Gastrocnemius medialis (tissue), 4 donors: ENCODE data around the gene CNNM3. TPM values are rescaled to one million over a fixed set of nuclear protein-coding genes. Genes with fewer than 3 reads are reported as not detected.
"Not testable (repeated sequence)": the region's sequence is repeated elsewhere in the genome, so short reads cannot be mapped to it uniquely, and the experiment has no call there.

ENCODE experiments used
- ATAC-seq, 2 donors: fragments of 150-250 bp; one replicate each; pipeline ENCODE4 v1.9.1; 2016
- DNase-seq, 2 donors: peaks; one replicate each; pipeline ENCODE4 v3.0.0-alpha.2; 2019
- H3K27ac ChIP-seq, 4 donors: fragments of 200-600 bp; sonication (generic); 1 replicate in 1 of 4; 2 replicates in 3 of 4; pipeline ENCODE4 v1.5.1; 2016 to 2018; ENCODE audit warnings: mild to moderate bottlenecking in 2 of 4, moderate library complexity in 1 of 4
- H3K27me3 ChIP-seq, 3 donors: fragments of 200-600 bp; sonication (generic) in 2 of 3; 1 replicate in 1 of 3; 2 replicates in 2 of 3; pipeline versions ENCODE4 v1.5.1 to v1.6.0; 2016 to 2019; ENCODE audit warnings: mild to moderate bottlenecking in 1 of 3, moderate library complexity in 1 of 3
- H3K36me3 ChIP-seq, 2 donors: fragments of 200-600 bp; sonication (generic) in 1 of 2; one replicate each; pipeline ENCODE4 v1.5.1; 2017 to 2018
- H3K4me1 ChIP-seq, 2 donors: fragments of 200-600 bp; sonication (generic) in 1 of 2; one replicate each; pipeline ENCODE4 v1.5.1; 2016 to 2017; ENCODE audit warnings: mild to moderate bottlenecking in 2 of 2
- H3K4me3 ChIP-seq, 4 donors: fragments of 200-600 bp; sonication (generic) in 3 of 4; 1 replicate in 1 of 4; 2 replicates in 3 of 4; pipeline ENCODE4 v1.5.1; 2016 to 2019; ENCODE audit warnings: mild to moderate bottlenecking in 2 of 4
- H3K9me3 ChIP-seq, 3 donors: fragments of 200-600 bp; sonication (generic) in 2 of 3; 1 replicate in 1 of 3; 2 replicates in 2 of 3; pipeline ENCODE4 v1.5.1; 2016 to 2019
- CTCF ChIP-seq, 5 experiments: fragments of 450-650 bp in 3 of 5; fragments of 200-600 bp in 2 of 5; sonication (generic) in 2 of 5; IDR thresholded peaks in 4 of 5; conservative IDR thresholded peaks in 1 of 5; 1 replicate in 4 of 5; 2 replicates in 1 of 5; pipeline ENCODE4 v1.5.1; 2016 to 2019; ENCODE audit warnings: antibody characterized with exemption in 5 of 5, mild to moderate bottlenecking in 3 of 5, moderate library complexity in 3 of 5
- POLR2A ChIP-seq, 2 donors: fragments of 450-650 bp; IDR thresholded peaks; one replicate each; pipeline ENCODE4 v1.6.1; 2017; ENCODE audit warnings: antibody characterized with exemption in 2 of 2, mild to moderate bottlenecking in 2 of 2, moderate library complexity in 2 of 2
- in situ Hi-C, 4 donors: fragments of 200-750 bp; cut with MboI; loops; one replicate each; pipeline versions ENCODE4 v1.15.0 to v1.8.0; 2017; ENCODE audit warnings: low sequenced_read_pairs in 4 of 4
- intact Hi-C: fragments of 100-400 bp; cut with DNase I; formaldehyde crosslinking; loops from one replicate; pipeline ENCODE4 v1.15.1; 2023; ENCODE audit warnings: low total_unique reads
- total RNA-seq, 4 donors: library from RNA; depleted of rRNA; stranded (reverse); fragments of >200 nt; gene quantifications; one replicate each; pipeline versions ENCODE4 v1.1.0 to v1.2.3, GENCODE V29; 2016

Gene CNNM3
- total RNA-seq, 4 donors from 2014 or later: 3.3 to 9.8 (median 8.6) TPM

GRCh38 chr2:96860065-96861029, 44.3 kb downstream of the CNNM3 start:
- TF ChIP-seq POLR2A (IDR thresholded peaks at IDR 0.05) (no peak), CTCF (IDR thresholded peaks at IDR 0.05 in 4 of 5, conservative IDR thresholded peaks at IDR 0.05 in 1 of 5) (no peak)
- Histone ChIP-seq H3K4me3 (no peak overlapping the region), H3K9me3 (no peaks in the 10 kb centered on the region), H3K36me3 (peaks cover 0 to 46% of the 10 kb centered on the region in 2 donors), H3K27me3 (no peaks in the 10 kb centered on the region), H3K4me1 (peaks cover 12 to 19% of the 10 kb centered on the region in 2 donors), H3K27ac (peak overlapping the region in 3 of 4 donors; percentile 74 to 76 (median 74))
- no peak for ATAC-seq
- in situ Hi-C loops (no loop called here), intact Hi-C loops (no loop called here)
- DNase-seq: no peak

GRCh38 chr2:96861074-96861473, 45.0 kb downstream of the CNNM3 start:
- Histone ChIP-seq H3K36me3 (peaks cover 0 to 48% of the 10 kb centered on the region in 2 donors), H3K9me3 (no peaks in the 10 kb centered on the region), H3K27me3 (no peaks in the 10 kb centered on the region), H3K27ac (no peak overlapping the region), H3K4me1 (peaks cover 12 to 19% of the 10 kb centered on the region in 2 donors), H3K4me3 (no peak overlapping the region)
- ATAC-seq (no peak), DNase-seq (no peak)
- TF ChIP-seq CTCF (IDR thresholded peaks at IDR 0.05 in 4 of 5, conservative IDR thresholded peaks at IDR 0.05 in 1 of 5): no peak
- TF ChIP-seq POLR2A (IDR thresholded peaks at IDR 0.05): no peak
- intact Hi-C loops (no loop called here), in situ Hi-C loops (no loop called here)

- in situ Hi-C loops, ATAC-seq, H3K27ac ChIP-seq: not testable (repeated sequence)
Observed at GRCh38 chr2:96863056-96863455, 47.0 kb downstream of the CNNM3 start.

GRCh38 chr2:96863575-96864342, 47.7 kb downstream of the CNNM3 start:
- H3K36me3 ChIP-seq: peaks cover 0 to 48% of the 10 kb centered on the region in 2 donors
- H3K27me3 ChIP-seq: no peaks in the 10 kb centered on the region
- intact Hi-C loops (no loop called here), in situ Hi-C loops (no loop called here)
- peaks cover 14 to 17% of the 10 kb centered on the region in 2 donors for H3K4me1 ChIP-seq
- H3K4me3 ChIP-seq: no peak overlapping the region
- DNase-seq: no peak
- no peak for TF ChIP-seq CTCF (IDR thresholded peaks at IDR 0.05 in 4 of 5, conservative IDR thresholded peaks at IDR 0.05 in 1 of 5)
- TF ChIP-seq POLR2A (IDR thresholded peaks at IDR 0.05): no peak
- H3K27ac ChIP-seq: no peak overlapping the region
- ATAC-seq: no peak
- H3K9me3 ChIP-seq: no peaks in the 10 kb centered on the region

More at GRCh38 chr2:96863056-96863455, 47.0 kb downstream of the CNNM3 start:
- H3K27me3 ChIP-seq, intact Hi-C loops, H3K4me3 ChIP-seq, DNase-seq, H3K9me3 ChIP-seq: not testable (repeated sequence)
- peaks cover 10 to 21% of the 10 kb centered on the region in 2 donors for H3K4me1 ChIP-seq
- H3K36me3 ChIP-seq: peaks cover 0 to 48% of the 10 kb centered on the region in 2 donors
